Keratinocyte (primary cell): ENCODE data around the gene COL6A2. TPM values are rescaled to one million over a fixed set of nuclear protein-coding genes. Genes with fewer than 3 reads are reported as not detected.
"Not testable (repeated sequence)": the region's sequence is repeated elsewhere in the genome, so short reads cannot be mapped to it uniquely, and the experiment has no call there.

Source experiments
- DNase-seq: peaks from one replicate; pipeline ENCODE4 v3.0.0-alpha.2; 2011; ENCODE audit warnings: low read depth, missing footprints, low spot score
- FAIRE-seq: peaks from 2 replicates; lab custom pipeline; 2011; peaks lifted over from hg19 to GRCh38; lab: Jason Lieb, UNC
- H2AFZ ChIP-seq: 2 replicates; pipeline ENCODE4 v1.6.0; 2012; ENCODE audit warnings: low read length, control low read depth, inconsistent platforms; ENCODE audit not compliant: control insufficient read depth
- H3K27ac ChIP-seq: 2 replicates; pipeline ENCODE4 v1.5.1; 2011; ENCODE audit warnings: low read length; ENCODE audit not compliant: control insufficient read depth, insufficient read depth
- H3K27me3 ChIP-seq: 3 replicates; pipeline ENCODE4 v1.6.0; 2011; ENCODE audit warnings: low read length; ENCODE audit not compliant: control insufficient read depth, insufficient read depth; ENCODE audit errors: extremely low read depth
- H3K36me3 ChIP-seq, 2 experiments: 2 replicates in 1 of 2; 3 replicates in 1 of 2; pipeline ENCODE4 v1.5.1; 2011; ENCODE audit warnings: low read length in 2 of 2, mild to moderate bottlenecking in 1 of 2; ENCODE audit not compliant: control insufficient read depth in 2 of 2, insufficient read depth in 2 of 2; ENCODE audit errors: extremely low read depth in 1 of 2
- H3K4me1 ChIP-seq: 3 replicates; pipeline ENCODE4 v1.5.1; 2011; ENCODE audit warnings: low read length; ENCODE audit not compliant: control insufficient read depth, insufficient read depth; ENCODE audit errors: extremely low read depth
- H3K4me2 ChIP-seq: 3 replicates; pipeline ENCODE4 v1.6.0; 2011; ENCODE audit warnings: low read depth, low read length; ENCODE audit not compliant: control insufficient read depth, insufficient read depth; ENCODE audit errors: extremely low read depth
- H3K4me3 ChIP-seq, 3 experiments: fragments of 200-600 bp in 1 of 3; sonication (generic) in 1 of 3; 2 replicates in 2 of 3; 3 replicates in 1 of 3; pipeline ENCODE4 v1.5.1; 2011 to 2016; ENCODE audit warnings: low read length in 3 of 3, mild to moderate bottlenecking in 3 of 3, control low read depth in 2 of 3, inconsistent platforms in 1 of 3, low read depth in 1 of 3, mixed read lengths in 1 of 3, mixed run types in 1 of 3, moderate library complexity in 1 of 3; ENCODE audit not compliant: control insufficient read depth in 2 of 3, insufficient read depth in 2 of 3; ENCODE audit errors: extremely low read depth in 1 of 3
- H3K79me2 ChIP-seq: 2 replicates; pipeline ENCODE4 v1.6.0; 2012; ENCODE audit warnings: low read length; ENCODE audit not compliant: control insufficient read depth, insufficient read depth
- H3K9ac ChIP-seq: 3 replicates; pipeline ENCODE4 v1.6.0; 2011; ENCODE audit warnings: low read length; ENCODE audit not compliant: control insufficient read depth, insufficient read depth; ENCODE audit errors: extremely low read depth
- H3K9me1 ChIP-seq: 3 replicates; pipeline ENCODE4 v1.6.0; 2011; ENCODE audit warnings: low read length; ENCODE audit not compliant: control insufficient read depth, insufficient read depth; ENCODE audit errors: extremely low read depth
- H3K9me3 ChIP-seq: 2 replicates; pipeline ENCODE4 v1.5.1; 2012; ENCODE audit warnings: low read depth, low read length; ENCODE audit not compliant: control insufficient read depth
- H4K20me1 ChIP-seq: 3 replicates; pipeline ENCODE4 v1.6.0; 2011; ENCODE audit warnings: low read length; ENCODE audit not compliant: control insufficient read depth, insufficient read depth; ENCODE audit errors: extremely low read depth
- CTCF ChIP-seq, 3 experiments: IDR thresholded peaks in 1 of 3; conservative IDR thresholded peaks in 1 of 3; optimal IDR thresholded peaks in 1 of 3; 2 replicates in 2 of 3; 3 replicates in 1 of 3; pipeline versions ENCODE3 to v1.5.1; 2011; ENCODE audit warnings: low read length in 3 of 3, mild to moderate bottlenecking in 3 of 3, moderate library complexity in 2 of 3, control low read depth in 1 of 3, inconsistent platforms in 1 of 3; ENCODE audit not compliant: insufficient read depth in 2 of 3; ENCODE audit errors: extremely low read depth in 1 of 3
- EZH2 ChIP-seq: IDR thresholded peaks from one replicate; pipeline ENCODE4 v1.6.1; 2012; ENCODE audit warnings: inconsistent platforms, mild to moderate bottlenecking, low read length, moderate library complexity
- dilution Hi-C: fragments of 300-500 bp; cut with MboI; formaldehyde crosslinking; loops from one replicate; pipeline ENCODE4 v1.7.0; 2020; ENCODE audit warnings: low sequenced_read_pairs; ENCODE audit not compliant: extremely low pct_ligation_motif_present
- polyA plus RNA-seq, 5 experiments: library from polyadenylated mRNA; depleted of rRNA in 3 of 5; stranded (reverse) in 3 of 5; stranded (forward) in 1 of 5; unstranded in 1 of 5; fragments of >200 nt; gene quantifications; 1 replicate in 1 of 5; 2 replicates in 3 of 5; 3 replicates in 1 of 5; pipeline versions ENCODE4 v1.2.1 to v1.2.3, GENCODE V29; 2011 to 2012; ENCODE audit warnings: missing spikeins in 2 of 5, low read depth in 1 of 5, low replicate concordance in 1 of 5

COL6A2 gene
- polyA plus RNA-seq, 1 donor (not counting 4 experiments of a cell fraction or from before 2014, with no cell fraction given), result 0.03 TPM

- no peaks in the 10 kb centered on the region for H3K4me1 ChIP-seq
- DNase-seq (no peak), FAIRE-seq (no peak)
- H3K4me2 ChIP-seq, result no peak overlapping the region
- H3K36me3 ChIP-seq, result no peaks in the 10 kb centered on the region
- H3K9ac ChIP-seq, result no peak overlapping the region
- H3K4me3 ChIP-seq, result no peak overlapping the region
- H3K9me3 ChIP-seq, result no peaks in the 10 kb centered on the region
- no peaks in the 10 kb centered on the region for H3K79me2 ChIP-seq
- no peaks in the 10 kb centered on the region for H4K20me1 ChIP-seq
- no peak for TF ChIP-seq CTCF (optimal IDR thresholded peaks at IDR 0.05 in 1 of 3, IDR thresholded peaks at IDR 0.05 in 1 of 3, conservative IDR thresholded peaks at IDR 0.05 in 1 of 3; ENCODE audit: extremely low read depth in 1 of 3, insufficient read depth in 2 of 3, low read length in 3 of 3)
- no peak for TF ChIP-seq EZH2
- no peaks in the 10 kb centered on the region for H3K9me1 ChIP-seq
- dilution Hi-C loops, result no loop called here
- peaks cover 19% of the 10 kb centered on the region for H3K27me3 ChIP-seq
- H3K27ac ChIP-seq, result no peak overlapping the region
- no peak overlapping the region for H2AFZ ChIP-seq
Measured at GRCh38 chr21:46104104-46104503, 6.2 kb downstream of the COL6A2 start.

GRCh38 chr21:46107376-46107775, 9.5 kb downstream of the COL6A2 start:
- H3K9me1 ChIP-seq, dilution Hi-C loops, H3K9ac ChIP-seq, FAIRE-seq, H3K36me3 ChIP-seq, H3K4me2 ChIP-seq, H3K27ac ChIP-seq, H3K4me1 ChIP-seq, H3K9me3 ChIP-seq, DNase-seq, H4K20me1 ChIP-seq, H3K4me3 ChIP-seq, H3K27me3 ChIP-seq, H2AFZ ChIP-seq, H3K79me2 ChIP-seq: not testable (repeated sequence)

GRCh38 chr21:46108827-46109312, 11.0 kb downstream of the COL6A2 start:
- H2AFZ ChIP-seq, result no peak overlapping the region
- no peaks in the 10 kb centered on the region for H4K20me1 ChIP-seq
- no peak overlapping the region for H3K4me2 ChIP-seq
- dilution Hi-C loops, result no loop called here
- H3K4me3 ChIP-seq, result no peak overlapping the region
- no peak overlapping the region for H3K9ac ChIP-seq
- H3K4me1 ChIP-seq, result no peaks in the 10 kb centered on the region
- FAIRE-seq, result no peak
- H3K9me3 ChIP-seq, result peaks cover 2% of the 10 kb centered on the region
- H3K27ac ChIP-seq, result no peak overlapping the region
- H3K27me3 ChIP-seq, result no peaks in the 10 kb centered on the region
- DNase-seq, result no peak
- no peaks in the 10 kb centered on the region for H3K36me3 ChIP-seq
- TF ChIP-seq CTCF (optimal IDR thresholded peaks at IDR 0.05 in 1 of 3, IDR thresholded peaks at IDR 0.05 in 1 of 3, conservative IDR thresholded peaks at IDR 0.05 in 1 of 3; ENCODE audit: extremely low read depth in 1 of 3, insufficient read depth in 2 of 3, low read length in 3 of 3), result no peak
- no peak for TF ChIP-seq EZH2
- no peaks in the 10 kb centered on the region for H3K79me2 ChIP-seq
- no peaks in the 10 kb centered on the region for H3K9me1 ChIP-seq
